Kidney (tissue), 14 donors: Measurements from ENCODE around the gene HMGXB3. TPM values are rescaled to one million over a fixed set of nuclear protein-coding genes. Genes with fewer than 3 reads are reported as not detected.

Source experiments
- DNase-seq, 5 donors: peaks; one replicate each; pipeline ENCODE4 v3.0.0-alpha.2; 2013 to 2020
- FAIRE-seq: peaks from 2 replicates; lab custom pipeline; 2012; peaks lifted over from hg19 to GRCh38; lab: Jason Lieb, UNC
- H3K27ac ChIP-seq, 2 donors: one replicate each; pipeline ENCODE4 v1.7.0; 2013; ENCODE audit warnings: low read depth in 2 of 2, low read length in 2 of 2, inconsistent platforms in 1 of 2
- H3K27me3 ChIP-seq: one replicate; pipeline ENCODE4 v1.7.1; 2013; ENCODE audit warnings: low read length, inconsistent platforms; ENCODE audit not compliant: control insufficient read depth, insufficient read depth
- H3K36me3 ChIP-seq, 3 donors: one replicate each; pipeline versions ENCODE4 v1.7.0 to v1.7.1; 2013; ENCODE audit warnings: low read length in 3 of 3, control low read depth in 1 of 3, inconsistent platforms in 1 of 3; ENCODE audit not compliant: insufficient read depth in 3 of 3, control insufficient read depth in 2 of 3
- H3K4me1 ChIP-seq, 3 donors: one replicate each; pipeline versions ENCODE4 v1.7.0 to v1.7.1; 2013; ENCODE audit warnings: low read length in 3 of 3, inconsistent platforms in 1 of 3, low read depth in 1 of 3; ENCODE audit not compliant: control insufficient read depth in 2 of 3, insufficient read depth in 2 of 3
- H3K4me3 ChIP-seq, 3 donors: one replicate each; pipeline versions ENCODE4 v1.7.0 to v1.8.1; 2013; ENCODE audit warnings: low read length in 3 of 3, control low read depth in 1 of 3, inconsistent platforms in 1 of 3
- H3K9ac ChIP-seq, 3 donors: one replicate each; pipeline versions ENCODE4 v1.7.0 to v1.7.1; 2013; ENCODE audit warnings: low read length in 3 of 3, control low read depth in 1 of 3, inconsistent platforms in 1 of 3
- H3K9me3 ChIP-seq, 3 donors: one replicate each; pipeline versions ENCODE4 v1.7.0 to v1.7.1; 2013; ENCODE audit warnings: low read length in 3 of 3, control low read depth in 1 of 3, inconsistent platforms in 1 of 3; ENCODE audit not compliant: control insufficient read depth in 2 of 3, insufficient read depth in 1 of 3
- intact Hi-C: fragments of 100-400 bp; cut with DNase I; formaldehyde crosslinking; loops from one replicate; pipeline ENCODE4 v1.11.1; 2022
- polyA plus RNA-seq: library from polyadenylated mRNA; stranded (reverse); fragments of 350-450 nt; fragmentation: Illumina TruSeq; extraction: RNeasy Lipid Tissue Mini Kit (QIAGEN cat#74804); gene quantifications from one replicate; pipeline ENCODE4 v1.2.3, GENCODE V29; 2014; ENCODE audit warnings: low read depth, low replicate concordance; ENCODE audit not compliant: insufficient read depth
- total RNA-seq: library from RNA; stranded (reverse); fragmentation: NEBNext Ultra II Directional; extraction: Animal tissue kit (Norgen Biotek cat#: 25700); gene quantifications from one replicate; pipeline ENCODE4 v1.2.1, GENCODE V29; 2021
- TF ChIP-seq, protein P1 (sequence below): IDR thresholded peaks from 3 replicates; pipeline ENCODE4 v1.5.1; 2012; ENCODE audit warnings: mild to moderate bottlenecking, moderate library complexity, borderline replicate concordance; ENCODE audit not compliant: insufficient read depth; ENCODE audit errors: extremely low read depth
- donor health status: control.
- donor health status: control.
- donor health status: control.
- donor health status: control.
- donor health status: control.
- donor health status: DM: yes; HTN: yes; CAD: no.
- donor health status: Normal renal cell carcinoma (clear cell type).

The HMGXB3 gene
- total and polyA plus RNA-seq, 2 donors from 2014 or later: 9.5 to 29.3 TPM

DNA sequence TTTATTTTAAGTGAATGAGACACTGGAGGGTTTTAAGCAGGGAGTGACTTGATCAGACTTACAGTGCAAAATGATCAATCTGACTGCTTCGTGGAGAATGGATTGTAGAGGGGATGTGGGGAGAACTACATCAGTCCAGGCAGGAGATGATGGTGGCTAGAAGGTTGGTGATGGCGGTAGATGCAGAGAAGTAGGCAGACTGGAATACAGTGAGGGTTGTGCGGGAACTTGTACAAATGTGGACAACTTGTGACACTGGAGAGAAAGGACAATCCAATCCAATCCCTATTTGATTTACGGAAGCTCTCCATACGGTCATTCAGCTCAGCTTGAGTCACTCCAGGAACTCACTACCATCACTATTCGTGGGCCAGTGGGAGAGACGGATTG, 678 bp upstream of the HMGXB3 start:
- FAIRE-seq (no peak), DNase-seq (no peak)
- Histone ChIP-seq H3K27ac (peak overlapping the region; percentile 87 to 90), H3K4me1 (peaks cover 0 to 17% (median 0%) of the 10 kb centered on the region in 3 donors), H3K27me3 (no peaks in the 10 kb centered on the region), H3K9me3 (no peaks in the 10 kb centered on the region), H3K9ac (peak overlapping the region; percentile 93 to 98 (median 97)), H3K4me3 (peak overlapping the region; percentile 87 to 99 (median 98)), H3K36me3 (peaks cover 0 to 9% (median 3%) of the 10 kb centered on the region in 3 donors)
- intact Hi-C loops: loop anchor here (5.0 to 10.0 kb wide), 2 partner anchors 168 to 365 kb away; no protein-coding TSS in a partner anchor
- TF ChIP-seq, protein P1, sequence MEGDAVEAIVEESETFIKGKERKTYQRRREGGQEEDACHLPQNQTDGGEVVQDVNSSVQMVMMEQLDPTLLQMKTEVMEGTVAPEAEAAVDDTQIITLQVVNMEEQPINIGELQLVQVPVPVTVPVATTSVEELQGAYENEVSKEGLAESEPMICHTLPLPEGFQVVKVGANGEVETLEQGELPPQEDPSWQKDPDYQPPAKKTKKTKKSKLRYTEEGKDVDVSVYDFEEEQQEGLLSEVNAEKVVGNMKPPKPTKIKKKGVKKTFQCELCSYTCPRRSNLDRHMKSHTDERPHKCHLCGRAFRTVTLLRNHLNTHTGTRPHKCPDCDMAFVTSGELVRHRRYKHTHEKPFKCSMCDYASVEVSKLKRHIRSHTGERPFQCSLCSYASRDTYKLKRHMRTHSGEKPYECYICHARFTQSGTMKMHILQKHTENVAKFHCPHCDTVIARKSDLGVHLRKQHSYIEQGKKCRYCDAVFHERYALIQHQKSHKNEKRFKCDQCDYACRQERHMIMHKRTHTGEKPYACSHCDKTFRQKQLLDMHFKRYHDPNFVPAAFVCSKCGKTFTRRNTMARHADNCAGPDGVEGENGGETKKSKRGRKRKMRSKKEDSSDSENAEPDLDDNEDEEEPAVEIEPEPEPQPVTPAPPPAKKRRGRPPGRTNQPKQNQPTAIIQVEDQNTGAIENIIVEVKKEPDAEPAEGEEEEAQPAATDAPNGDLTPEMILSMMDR: no peak

DNA sequence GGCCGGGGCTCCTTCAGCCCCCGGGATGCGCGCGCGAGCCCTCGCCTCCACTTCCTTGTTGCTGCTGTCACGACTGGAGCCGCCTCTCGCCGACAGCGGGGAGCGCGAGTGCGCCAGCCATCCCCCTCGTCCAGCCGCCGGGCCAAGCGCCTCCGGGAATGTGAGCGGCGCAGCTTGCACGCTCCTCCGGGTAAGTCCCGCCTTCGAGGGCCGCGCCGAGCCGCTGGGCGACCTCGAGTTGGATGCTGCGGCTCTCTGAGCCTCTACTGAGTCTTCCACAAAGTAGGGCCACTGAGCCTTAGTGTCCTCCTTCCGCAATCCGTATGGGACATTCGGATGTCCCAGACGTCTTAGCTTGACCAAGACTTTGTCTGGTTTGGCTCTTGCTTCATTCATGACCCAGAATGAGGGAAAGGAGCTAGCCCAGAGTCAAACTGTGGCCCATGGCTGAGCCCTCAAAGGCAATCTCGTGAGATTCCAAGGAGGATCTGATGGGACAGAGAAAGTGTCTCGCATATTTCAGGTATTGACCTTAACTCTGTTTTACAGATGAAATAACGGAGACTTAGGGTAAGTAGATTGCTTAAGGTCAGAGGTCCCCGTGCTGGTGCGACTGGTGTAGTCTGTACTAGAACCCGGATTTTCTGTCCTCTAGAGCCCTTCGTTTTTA, 586 bp downstream of the HMGXB3 start:
- peak in 2 of 5 donors; percentile 49 to 87 for DNase-seq
- Histone ChIP-seq H3K9ac (peak overlapping the region; percentile 71 to 97 (median 93)), H3K9me3 (no peaks in the 10 kb centered on the region), H3K27ac (peak overlapping the region; percentile 87 to 90), H3K36me3 (peaks cover 0 to 6% (median 1%) of the 10 kb centered on the region in 3 donors), H3K4me3 (peak overlapping the region; percentile 87 to 99 (median 98)), H3K4me1 (peaks cover 0 to 17% (median 0%) of the 10 kb centered on the region in 3 donors), H3K27me3 (no peaks in the 10 kb centered on the region)
- intact Hi-C loops: no loop called here
- TF ChIP-seq, protein P1: no peak
- no peak for FAIRE-seq

DNA sequence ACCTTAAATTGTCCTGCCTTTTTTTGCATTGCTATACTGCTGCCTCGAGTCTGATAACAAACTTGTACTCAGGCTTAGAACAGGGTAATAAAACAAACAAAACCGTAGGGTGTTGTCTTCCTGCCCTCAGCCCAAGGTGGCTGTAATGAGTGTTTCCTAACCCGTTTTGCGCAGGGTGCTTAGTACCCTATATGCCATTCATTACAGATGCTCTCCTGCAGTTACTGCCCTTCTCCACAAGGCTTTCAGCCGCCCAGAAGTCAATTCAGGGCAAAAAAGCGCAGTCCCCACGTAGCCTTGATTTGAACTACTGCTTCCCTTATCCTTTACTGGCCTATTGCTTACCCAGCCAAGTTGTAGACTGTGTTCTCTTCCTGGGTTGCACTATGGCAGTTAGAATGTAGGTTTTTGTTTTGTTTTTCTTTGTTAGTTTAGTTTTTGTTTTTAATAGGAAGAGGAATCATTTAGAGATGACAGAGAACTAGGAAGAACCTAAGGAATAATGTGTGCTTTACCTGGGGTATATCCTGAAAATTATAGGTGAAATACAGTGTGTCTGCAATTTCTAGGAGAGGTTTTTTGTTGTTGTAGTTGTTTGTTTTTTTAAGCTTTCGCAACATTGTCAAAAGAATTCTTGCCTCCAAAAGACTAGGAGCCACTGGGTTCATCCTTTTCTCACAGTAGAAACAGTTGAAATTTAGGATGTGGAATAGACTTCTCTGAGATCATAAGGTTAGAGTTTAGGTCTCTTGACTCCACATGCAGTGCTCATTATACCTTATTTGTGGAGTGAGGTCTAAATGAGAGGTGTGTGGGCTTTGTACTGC, 1.3 kb downstream of the HMGXB3 start:
- no peaks in the 10 kb centered on the region for H3K9me3 ChIP-seq
- intact Hi-C loops: no loop called here
- no peak overlapping the region for H3K27ac ChIP-seq
- FAIRE-seq (no peak), DNase-seq (peak in 4 of 5 donors; percentile 26 to 69 (median 50))
- peaks cover 0 to 17% (median 0%) of the 10 kb centered on the region in 3 donors for H3K4me1 ChIP-seq
- peak overlapping the region; percentile 71 to 93 (median 75) for H3K9ac ChIP-seq
- TF ChIP-seq, protein P1: peak; percentile 58
- H3K36me3 ChIP-seq: peaks cover 0 to 8% (median 2%) of the 10 kb centered on the region in 3 donors
- no peaks in the 10 kb centered on the region for H3K27me3 ChIP-seq
- H3K4me3 ChIP-seq: peak overlapping the region; percentile 87 to 99 (median 98)
